Mucosa of descending colon (tissue), 3 donors: Measurements from ENCODE around the gene NEMP2. TPM values are rescaled to one million over a fixed set of nuclear protein-coding genes. Genes with fewer than 3 reads are reported as not detected.
"Not testable (repeated sequence)": the region's sequence is repeated elsewhere in the genome, so short reads cannot be mapped to it uniquely, and the experiment has no call there.

ENCODE experiments used
- ATAC-seq: fragments of 200-7000 bp; cut with Tn5 transposase; one replicate; pipeline ENCODE4 v1.9.1; 2020; ENCODE audit warnings: mild to moderate bottlenecking, moderate library complexity
- DNase-seq, 3 donors: peaks; one replicate each; pipeline ENCODE4 v3.0.0-alpha.2; 2020
- H3K36me3 ChIP-seq: fragments of 200-600 bp; one replicate; pipeline ENCODE4 v1.8.0; 2021; ENCODE audit warnings: low read depth, mild to moderate bottlenecking
- H3K4me1 ChIP-seq: fragments of 200-600 bp; one replicate; pipeline ENCODE4 v1.8.0; 2021; ENCODE audit warnings: low read depth, mild to moderate bottlenecking
- H3K4me3 ChIP-seq: fragments of 200-600 bp; one replicate; pipeline ENCODE4 v1.8.0; 2021; ENCODE audit warnings: mild to moderate bottlenecking
- H3K9me3 ChIP-seq: fragments of 200-600 bp; one replicate; pipeline ENCODE4 v1.8.0; 2021; ENCODE audit warnings: mild to moderate bottlenecking
- CTCF ChIP-seq: fragments of 200-600 bp; IDR thresholded peaks from one replicate; pipeline ENCODE4 v1.8.0; 2022; ENCODE audit warnings: antibody characterized with exemption, mild to moderate bottlenecking
- intact Hi-C, 2 donors: fragments of 100-400 bp; cut with DNase I in 1 of 2; cut with micrococcal nuclease in 1 of 2; formaldehyde crosslinking; loops; one replicate each; pipeline versions ENCODE4 v1.11.0 to v1.11.1; 2022; cut with DNase I, micrococcal nuclease
- total RNA-seq, 3 donors: library from RNA; stranded (reverse); fragmentation: NEBNext Ultra II Directional in 2 of 3; extraction: Animal tissue kit (Norgen Biotek cat#: 25700) in 2 of 3; gene quantifications; one replicate each; pipeline versions ENCODE4 v1.2.1 to v1.2.4, GENCODE V29; 2021 to 2023
- donor health status: DM: no; HTN: no; CAD: no; lungs with moderate emphysema.
- donor health status: DM: no; HTN: no; CAD: no.
- donor health status: DM: no; HTN: yes; CAD: no.

The NEMP2 gene
- total RNA-seq, 3 donors from 2014 or later = 1.7 to 4.1 (median 4.0) TPM

GRCh38 chr2:190514676-190515075, 19.8 kb downstream of the NEMP2 start:
- TF ChIP-seq CTCF = no peak
- ATAC-seq = no peak

GRCh38 chr2:190513877-190514276, 20.6 kb downstream of the NEMP2 start:
- DNase-seq (no peak), ATAC-seq (no peak)
- Histone ChIP-seq H3K4me1 (peaks cover 10% of the 10 kb centered on the region), H3K9me3 (no peaks in the 10 kb centered on the region), H3K36me3 (no peaks in the 10 kb centered on the region), H3K4me3 (no peak overlapping the region)
- intact Hi-C loops = loop anchor here in 1 of 2 donors (5.0 kb wide), 1 partner anchor 132 kb away; no protein-coding TSS in a partner anchor
- no peak for TF ChIP-seq CTCF

More at GRCh38 chr2:190514676-190515075, 19.8 kb downstream of the NEMP2 start:
- H3K9me3 ChIP-seq = no peaks in the 10 kb centered on the region
- H3K36me3 ChIP-seq = no peaks in the 10 kb centered on the region
- intact Hi-C loops = loop anchor here in 1 of 2 donors (5.0 kb wide), 1 partner anchor 132 kb away; no protein-coding TSS in a partner anchor
- no peak overlapping the region for H3K4me3 ChIP-seq
- no peak for DNase-seq
- H3K4me1 ChIP-seq = peaks cover 8% of the 10 kb centered on the region

GRCh38 chr2:190512539-190513095, 21.9 kb downstream of the NEMP2 start:
- no peaks in the 10 kb centered on the region for H3K36me3 ChIP-seq
- TF ChIP-seq CTCF = no peak
- peaks cover 14% of the 10 kb centered on the region for H3K4me1 ChIP-seq
- H3K9me3 ChIP-seq = no peaks in the 10 kb centered on the region
- intact Hi-C loops = loop anchor here in 1 of 2 donors (5.0 kb wide), 1 partner anchor 130 kb away; no protein-coding TSS in a partner anchor
- ATAC-seq (no peak), DNase-seq (no peak)
- H3K4me3 ChIP-seq = no peak overlapping the region

GRCh38 chr2:190511104-190511503, 23.4 kb downstream of the NEMP2 start:
- H3K9me3 ChIP-seq = no peaks in the 10 kb centered on the region
- no peak for DNase-seq
- ATAC-seq = no peak
- H3K4me3 ChIP-seq = no peak overlapping the region
- peaks cover 27% of the 10 kb centered on the region for H3K4me1 ChIP-seq
- H3K36me3 ChIP-seq = no peaks in the 10 kb centered on the region
- TF ChIP-seq CTCF = no peak
- intact Hi-C loops = loop anchor here in 1 of 2 donors (5.0 kb wide), 1 partner anchor 129 kb away; no protein-coding TSS in a partner anchor

- peaks cover 36% of the 10 kb centered on the region for H3K4me1 ChIP-seq
- not testable (repeated sequence) for H3K4me3 ChIP-seq, H3K36me3 ChIP-seq, H3K9me3 ChIP-seq
- intact Hi-C loops = loop anchor here in 1 of 2 donors (5.0 kb wide), 1 partner anchor 128 kb away; no protein-coding TSS in a partner anchor
- DNase-seq (peak in 2 of 3 donors; percentile 30 to 49), ATAC-seq (peak; percentile 82)
Measured at GRCh38 chr2:190509895-190510294, 24.6 kb downstream of the NEMP2 start.

- DNase-seq (peak in 2 of 3 donors; percentile 55 to 57), ATAC-seq (peak; percentile 52)
Measured at GRCh38 chr2:190507135-190507534, 27.4 kb downstream of the NEMP2 start.

More at GRCh38 chr2:190507135-190507534, 27.4 kb downstream of the NEMP2 start:
- H3K9me3 ChIP-seq = no peaks in the 10 kb centered on the region
- no peaks in the 10 kb centered on the region for H3K36me3 ChIP-seq
- intact Hi-C loops = no loop called here
- no peak overlapping the region for H3K4me3 ChIP-seq
- peaks cover 44% of the 10 kb centered on the region for H3K4me1 ChIP-seq
- no peak for TF ChIP-seq CTCF
